Stimulated activated naive B cell treated with anti-CD40 and anti-IgM and Interleukin-4, amounts not matched to agents 10 μg/mL and 1 μg/mL and 100 μg/mL, for 72 hours (primary cell): Measurements from ENCODE around the gene ARPC5L.

Experiments
- ATAC-seq, 2 donors: fragments of 150-1000 bp; cut with Tn5 transposase; replicated peaks; 2 replicates each; pipeline ENCODE4 v1.10.0; 2021; ENCODE audit warnings: moderate library complexity in 1 of 2
- DNase-seq: peaks from one replicate; pipeline ENCODE4 v3.0.0; 2021
- H3K27ac Mint-ChIP-seq: one replicate; pipeline ENCODE4 v1.8.0; 2022; ENCODE audit warnings: mild to moderate bottlenecking, mixed read lengths
- H3K27me3 Mint-ChIP-seq, 2 donors: one replicate each; pipeline ENCODE4 v1.8.0; 2022; ENCODE audit warnings: mixed read lengths in 2 of 2
- H3K36me3 Mint-ChIP-seq, 2 donors: one replicate each; pipeline ENCODE4 v1.8.0; 2022; ENCODE audit warnings: mixed read lengths in 2 of 2, mild to moderate bottlenecking in 1 of 2
- H3K4me1 Mint-ChIP-seq, 2 donors: one replicate each; pipeline ENCODE4 v1.8.0; 2022; ENCODE audit warnings: mixed read lengths in 2 of 2, mild to moderate bottlenecking in 1 of 2
- H3K4me3 Mint-ChIP-seq, 2 donors: one replicate each; pipeline ENCODE4 v1.8.0; 2022; ENCODE audit warnings: mild to moderate bottlenecking in 2 of 2, mixed read lengths in 2 of 2, moderate library complexity in 1 of 2
- H3K9me3 Mint-ChIP-seq, 2 donors: one replicate each; pipeline ENCODE4 v1.8.0; 2022; ENCODE audit warnings: mixed read lengths in 2 of 2, mild to moderate bottlenecking in 1 of 2

Gene ARPC5L

GRCh38 chr9:124868511-124869465, 6.9 kb downstream of the ARPC5L start:
- Mint-ChIP-seq H3K4me3 (peak overlapping the region; percentile 89 to 97), H3K36me3 (peaks cover 35 to 53% of the 10 kb centered on the region in 2 donors), H3K9me3 (no peaks in the 10 kb centered on the region), H3K4me1 (peaks cover 37 to 59% of the 10 kb centered on the region in 2 donors), H3K27me3 (no peaks in the 10 kb centered on the region), H3K27ac (peak overlapping the region; percentile 98)
- ATAC-seq (peak; percentile 70 to 76), DNase-seq (peak; percentile 92)

- DNase-seq, result no peak
- peaks cover 35 to 53% of the 10 kb centered on the region in 2 donors for H3K36me3 Mint-ChIP-seq
These were observed 7.6 kb downstream of the ARPC5L start for GRCh38 chr9:124869466-124869985.

GRCh38 chr9:124869986-124870560, 8.1 kb downstream of the ARPC5L start:
- DNase-seq, result peak; percentile 73
- H3K4me3 Mint-ChIP-seq, result peak overlapping the region; percentile 89 to 97
- H3K9me3 Mint-ChIP-seq, result no peaks in the 10 kb centered on the region
- peaks cover 35 to 59% of the 10 kb centered on the region in 2 donors for H3K36me3 Mint-ChIP-seq
- peak overlapping the region; percentile 98 for H3K27ac Mint-ChIP-seq
- no peaks in the 10 kb centered on the region for H3K27me3 Mint-ChIP-seq
- peak; percentile 55 to 64 for ATAC-seq
- H3K4me1 Mint-ChIP-seq, result peaks cover 37 to 61% of the 10 kb centered on the region in 2 donors

More at GRCh38 chr9:124869466-124869985, 7.6 kb downstream of the ARPC5L start:
- peak overlapping the region; percentile 89 to 97 for H3K4me3 Mint-ChIP-seq
- H3K4me1 Mint-ChIP-seq, result peaks cover 37 to 56% of the 10 kb centered on the region in 2 donors
- H3K27ac Mint-ChIP-seq, result peak overlapping the region; percentile 98
- ATAC-seq, result peak; percentile 6
- H3K27me3 Mint-ChIP-seq, result no peaks in the 10 kb centered on the region
- H3K9me3 Mint-ChIP-seq, result no peaks in the 10 kb centered on the region

GRCh38 chr9:124870723-124871122, 8.8 kb downstream of the ARPC5L start:
- Mint-ChIP-seq H3K36me3 (peaks cover 39 to 65% of the 10 kb centered on the region in 2 donors), H3K27ac (peak overlapping the region; percentile 98), H3K4me1 (peaks cover 37 to 67% of the 10 kb centered on the region in 2 donors), H3K27me3 (no peaks in the 10 kb centered on the region), H3K4me3 (peak overlapping the region; percentile 89 to 97), H3K9me3 (no peaks in the 10 kb centered on the region)
- DNase-seq (no peak), ATAC-seq (peak; percentile 7 to 16)

GRCh38 chr9:124871156-124871561, 9.2 kb downstream of the ARPC5L start:
- Mint-ChIP-seq H3K36me3 (peaks cover 39 to 68% of the 10 kb centered on the region in 2 donors), H3K9me3 (no peaks in the 10 kb centered on the region), H3K4me1 (peaks cover 37 to 67% of the 10 kb centered on the region in 2 donors), H3K4me3 (peak overlapping the region; percentile 89 to 97), H3K27me3 (no peaks in the 10 kb centered on the region), H3K27ac (peak overlapping the region; percentile 98)
- DNase-seq (no peak), ATAC-seq (no peak)

- Mint-ChIP-seq H3K27ac (peak overlapping the region; percentile 98), H3K4me3 (peak overlapping the region; percentile 89 to 97), H3K4me1 (peaks cover 37 to 57% of the 10 kb centered on the region in 2 donors)
These were observed 11.7 kb downstream of the ARPC5L start for GRCh38 chr9:124873664-124874063.

GRCh38 chr9:124875501-124875900, 13.6 kb downstream of the ARPC5L start:
- peak overlapping the region; percentile 84 for H3K27ac Mint-ChIP-seq

More at GRCh38 chr9:124873664-124874063, 11.7 kb downstream of the ARPC5L start:
- ATAC-seq, result no peak
- no peak for DNase-seq
- no peaks in the 10 kb centered on the region for H3K27me3 Mint-ChIP-seq
- H3K9me3 Mint-ChIP-seq, result no peaks in the 10 kb centered on the region
- H3K36me3 Mint-ChIP-seq, result peaks cover 43 to 72% of the 10 kb centered on the region in 2 donors

GRCh38 chr9:124877021-124877782, 15.3 kb downstream of the ARPC5L start:
- Mint-ChIP-seq H3K4me3 (no peak overlapping the region), H3K36me3 (peaks cover 36 to 58% of the 10 kb centered on the region in 2 donors), H3K27me3 (no peaks in the 10 kb centered on the region), H3K27ac (peak overlapping the region; percentile 91), H3K4me1 (peaks cover 24 to 33% of the 10 kb centered on the region in 2 donors), H3K9me3 (no peaks in the 10 kb centered on the region)
- no peak for DNase-seq
- ATAC-seq, result no peak

More at GRCh38 chr9:124875501-124875900, 13.6 kb downstream of the ARPC5L start:
- peaks cover 38 to 50% of the 10 kb centered on the region in 2 donors for H3K4me1 Mint-ChIP-seq
- no peaks in the 10 kb centered on the region for H3K27me3 Mint-ChIP-seq
- no peak for DNase-seq
- H3K9me3 Mint-ChIP-seq, result no peaks in the 10 kb centered on the region
- no peak for ATAC-seq
- H3K4me3 Mint-ChIP-seq, result no peak overlapping the region
- H3K36me3 Mint-ChIP-seq, result peaks cover 41 to 68% of the 10 kb centered on the region in 2 donors

GRCh38 chr9:124878021-124878420, 16.1 kb downstream of the ARPC5L start:
- Mint-ChIP-seq H3K27ac (no peak overlapping the region), H3K4me3 (no peak overlapping the region), H3K4me1 (peaks cover 18 to 25% of the 10 kb centered on the region in 2 donors), H3K9me3 (no peaks in the 10 kb centered on the region), H3K27me3 (no peaks in the 10 kb centered on the region), H3K36me3 (peaks cover 29 to 51% of the 10 kb centered on the region in 2 donors)
- DNase-seq (no peak), ATAC-seq (no peak)

GRCh38 chr9:124878518-124878917, 16.6 kb downstream of the ARPC5L start:
- peak overlapping the region; percentile 14 for H3K27ac Mint-ChIP-seq
- H3K4me1 Mint-ChIP-seq, result peaks cover 13 to 20% of the 10 kb centered on the region in 2 donors
- DNase-seq, result no peak
- H3K9me3 Mint-ChIP-seq, result no peaks in the 10 kb centered on the region
- H3K4me3 Mint-ChIP-seq, result no peak overlapping the region
- no peak for ATAC-seq
- no peaks in the 10 kb centered on the region for H3K27me3 Mint-ChIP-seq
- peaks cover 24 to 49% of the 10 kb centered on the region in 2 donors for H3K36me3 Mint-ChIP-seq

GRCh38 chr9:124879226-124879625, 17.3 kb downstream of the ARPC5L start:
- H3K36me3 Mint-ChIP-seq, result peaks cover 24 to 48% of the 10 kb centered on the region in 2 donors
- H3K4me3 Mint-ChIP-seq, result no peak overlapping the region
- no peaks in the 10 kb centered on the region for H3K27me3 Mint-ChIP-seq
- H3K27ac Mint-ChIP-seq, result peak overlapping the region; percentile 16
- no peaks in the 10 kb centered on the region for H3K9me3 Mint-ChIP-seq
- DNase-seq (no peak), ATAC-seq (no peak)
- H3K4me1 Mint-ChIP-seq, result peaks cover 11 to 17% of the 10 kb centered on the region in 2 donors

- peaks cover 7 to 15% of the 10 kb centered on the region in 2 donors for H3K4me1 Mint-ChIP-seq
- no peak overlapping the region for H3K27ac Mint-ChIP-seq
- ATAC-seq (no peak), DNase-seq (no peak)
- H3K27me3 Mint-ChIP-seq, result no peaks in the 10 kb centered on the region
- peaks cover 23 to 46% of the 10 kb centered on the region in 2 donors for H3K36me3 Mint-ChIP-seq
- no peak overlapping the region for H3K4me3 Mint-ChIP-seq
- H3K9me3 Mint-ChIP-seq, result no peaks in the 10 kb centered on the region
These were observed 18.6 kb downstream of the ARPC5L start for GRCh38 chr9:124880501-124880900.

- ATAC-seq (no peak), DNase-seq (no peak)
- Mint-ChIP-seq H3K4me1 (peaks cover 6 to 15% of the 10 kb centered on the region in 2 donors), H3K4me3 (no peak overlapping the region), H3K27me3 (no peaks in the 10 kb centered on the region), H3K27ac (peak overlapping the region; percentile 31), H3K36me3 (peaks cover 27 to 47% of the 10 kb centered on the region in 2 donors), H3K9me3 (no peaks in the 10 kb centered on the region)
These were observed 19.3 kb downstream of the ARPC5L start for GRCh38 chr9:124881138-124881743.
